ENCODE data around the gene SETD2.
"Not testable (repeated sequence)": the region's sequence is repeated elsewhere in the genome, so short reads cannot be mapped to it uniquely, and the experiment has no call there.

SETD2 gene

GRCh38 chr3:47151836-47152235 lies 12.1 kb downstream of the SETD2 start:
- Histone ChIP-seq H3K4me3 (replicated peaks; ENCODE audit: insufficient read depth, low read length) (no peak overlapping the region), H3K27me3 (ENCODE audit: insufficient read depth, poor library complexity, severe bottlenecking) (no peaks in the 10 kb centered on the region), H3K27ac (replicated peaks) (no peak overlapping the region)
- no peak for TF ChIP-seq POLR2AphosphoS5 (IDR thresholded peaks at IDR 0.05; ENCODE audit: low read depth)
- no peak for TF ChIP-seq SPI1 (IDR thresholded peaks at IDR 0.05; ENCODE audit: borderline replicate concordance, low read depth)
- no peak for DNase-seq (ENCODE audit: low read depth in 1 of 2, low spot score in 1 of 2)

- no peak overlapping the region for H3K27ac ChIP-seq (replicated peaks)
Measured at GRCh38 chr3:47149339-47149933, 14.5 kb downstream of the SETD2 start.

GRCh38 chr3:47145272-47145671 lies 18.6 kb downstream of the SETD2 start:
- H3K27me3 ChIP-seq (ENCODE audit: insufficient read depth, poor library complexity, severe bottlenecking), result no peaks in the 10 kb centered on the region
- no peak overlapping the region for H3K27ac ChIP-seq (replicated peaks)
- H3K4me3 ChIP-seq (replicated peaks; ENCODE audit: insufficient read depth, low read length), result no peak overlapping the region
- no peak for TF ChIP-seq SPI1 (IDR thresholded peaks at IDR 0.05; ENCODE audit: borderline replicate concordance, low read depth)
- no peak for TF ChIP-seq CTCF (IDR thresholded peaks at IDR 0.05; ENCODE audit: insufficient read depth, low read length)
- no peak for TF ChIP-seq GABPA (IDR thresholded peaks at IDR 0.05; ENCODE audit: low read depth)
- no peak for TF ChIP-seq POLR2AphosphoS5 (IDR thresholded peaks at IDR 0.05; ENCODE audit: low read depth)
- no peak for TF ChIP-seq REST (IDR thresholded peaks at IDR 0.05; ENCODE audit: insufficient replicate concordance, low read depth)
- DNase-seq (ENCODE audit: low read depth in 1 of 2, low spot score in 1 of 2), result no peak

More at GRCh38 chr3:47149339-47149933, 14.5 kb downstream of the SETD2 start:
- TF ChIP-seq CTCF (IDR thresholded peaks at IDR 0.05; ENCODE audit: insufficient read depth, low read length), result no peak
- no peak for TF ChIP-seq POLR2AphosphoS5 (IDR thresholded peaks at IDR 0.05; ENCODE audit: low read depth)
- Histone ChIP-seq H3K27me3 (ENCODE audit: insufficient read depth, poor library complexity, severe bottlenecking) (no peaks in the 10 kb centered on the region), H3K4me3 (replicated peaks; ENCODE audit: insufficient read depth, low read length) (no peak overlapping the region)
- DNase-seq (ENCODE audit: low read depth in 1 of 2, low spot score in 1 of 2), result no peak

- H3K27me3 ChIP-seq (ENCODE audit: insufficient read depth, poor library complexity, severe bottlenecking), result no peaks in the 10 kb centered on the region
- DNase-seq (ENCODE audit: low read depth in 1 of 2, low spot score in 1 of 2), result no peak
Measured at GRCh38 chr3:47143068-47143467, 20.8 kb downstream of the SETD2 start.

GRCh38 chr3:47142536-47142935 lies 21.4 kb downstream of the SETD2 start:
- H3K4me3 ChIP-seq (replicated peaks; ENCODE audit: insufficient read depth, low read length); H3K27ac ChIP-seq (replicated peaks): not testable (repeated sequence)
- DNase-seq (ENCODE audit: low read depth in 1 of 2, low spot score in 1 of 2), result peak in 1 of 2 experiments; percentile 9

More at GRCh38 chr3:47143068-47143467, 20.8 kb downstream of the SETD2 start:
- TF ChIP-seq CTCF (IDR thresholded peaks at IDR 0.05; ENCODE audit: insufficient read depth, low read length) (no peak), SPI1 (IDR thresholded peaks at IDR 0.05; ENCODE audit: borderline replicate concordance, low read depth) (no peak), GABPA (IDR thresholded peaks at IDR 0.05; ENCODE audit: low read depth) (no peak)
- H3K4me3 ChIP-seq (replicated peaks; ENCODE audit: insufficient read depth, low read length), result no peak overlapping the region
- H3K27ac ChIP-seq (replicated peaks), result no peak overlapping the region

GRCh38 chr3:47140973-47141461 lies 22.9 kb downstream of the SETD2 start:
- H3K27ac ChIP-seq (replicated peaks); H3K4me3 ChIP-seq (replicated peaks; ENCODE audit: insufficient read depth, low read length); H3K27me3 ChIP-seq (ENCODE audit: insufficient read depth, poor library complexity, severe bottlenecking); DNase-seq (ENCODE audit: low read depth in 1 of 2, low spot score in 1 of 2): not testable (repeated sequence)

More at GRCh38 chr3:47142536-47142935, 21.4 kb downstream of the SETD2 start:
- H3K27me3 ChIP-seq (ENCODE audit: insufficient read depth, poor library complexity, severe bottlenecking), result not testable (repeated sequence)

- not testable (repeated sequence) for H3K27ac ChIP-seq (replicated peaks); H3K27me3 ChIP-seq (ENCODE audit: insufficient read depth, poor library complexity, severe bottlenecking); H3K4me3 ChIP-seq (replicated peaks; ENCODE audit: insufficient read depth, low read length); DNase-seq (ENCODE audit: low read depth in 1 of 2, low spot score in 1 of 2)
Measured at GRCh38 chr3:47140553-47140952, 23.4 kb downstream of the SETD2 start.

All from HL-60 (cell line).